Stimulated activated CD8-positive, alpha-beta memory T cell treated with anti-CD3 and anti-CD28 coated beads, Interleukin-12 subunit alpha, Interleukin-12 subunit beta, amount 100 ng/mL, for 24 hours (primary cell): ENCODE measurements around the gene DNAAF8.

Experiments
- DNase-seq: peaks from one replicate; pipeline ENCODE4 v3.0.0-alpha.2; 2020; ENCODE audit errors: extremely low read depth

DNAAF8 gene

DNA sequence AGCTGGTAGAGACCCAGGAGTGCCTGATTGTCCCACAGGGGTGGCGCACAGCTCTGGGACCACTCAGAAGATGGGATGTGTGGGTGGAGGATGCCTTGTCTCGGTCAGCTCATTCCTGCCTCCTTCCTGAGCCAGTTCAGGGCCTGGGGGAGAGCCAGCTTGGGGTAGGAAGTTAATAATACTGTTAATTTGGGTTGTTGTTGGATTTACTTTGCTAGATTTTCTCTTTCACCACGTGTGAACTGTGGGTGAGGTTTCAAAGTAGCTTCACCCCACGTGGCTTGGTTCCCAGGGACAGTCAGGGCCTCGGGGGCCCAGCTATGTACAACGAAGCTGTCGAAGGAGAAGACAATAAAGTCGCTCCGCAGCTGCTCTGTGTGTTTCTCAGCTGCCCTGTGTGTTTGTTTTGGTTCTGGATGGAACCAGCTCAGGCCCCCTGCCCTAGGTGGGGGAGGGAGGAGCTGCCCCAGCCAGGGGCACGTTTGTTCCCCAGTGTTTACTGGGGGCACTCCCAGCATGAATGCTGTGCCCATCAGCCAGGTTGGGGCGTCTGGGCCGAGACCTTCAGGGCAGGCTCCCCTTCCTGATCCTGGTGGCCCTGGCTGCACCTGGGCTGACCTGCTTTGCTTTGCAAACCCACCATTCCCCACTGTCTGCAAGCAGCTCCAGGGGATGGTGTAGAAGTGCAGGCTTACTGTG lies 38.7 kb upstream of the DNAAF8 start:
- DNase-seq = no peak

- no peak for DNase-seq
Observed at GRCh38 chr16:4696172-4696904, 38.0 kb upstream of the DNAAF8 start.

DNA sequence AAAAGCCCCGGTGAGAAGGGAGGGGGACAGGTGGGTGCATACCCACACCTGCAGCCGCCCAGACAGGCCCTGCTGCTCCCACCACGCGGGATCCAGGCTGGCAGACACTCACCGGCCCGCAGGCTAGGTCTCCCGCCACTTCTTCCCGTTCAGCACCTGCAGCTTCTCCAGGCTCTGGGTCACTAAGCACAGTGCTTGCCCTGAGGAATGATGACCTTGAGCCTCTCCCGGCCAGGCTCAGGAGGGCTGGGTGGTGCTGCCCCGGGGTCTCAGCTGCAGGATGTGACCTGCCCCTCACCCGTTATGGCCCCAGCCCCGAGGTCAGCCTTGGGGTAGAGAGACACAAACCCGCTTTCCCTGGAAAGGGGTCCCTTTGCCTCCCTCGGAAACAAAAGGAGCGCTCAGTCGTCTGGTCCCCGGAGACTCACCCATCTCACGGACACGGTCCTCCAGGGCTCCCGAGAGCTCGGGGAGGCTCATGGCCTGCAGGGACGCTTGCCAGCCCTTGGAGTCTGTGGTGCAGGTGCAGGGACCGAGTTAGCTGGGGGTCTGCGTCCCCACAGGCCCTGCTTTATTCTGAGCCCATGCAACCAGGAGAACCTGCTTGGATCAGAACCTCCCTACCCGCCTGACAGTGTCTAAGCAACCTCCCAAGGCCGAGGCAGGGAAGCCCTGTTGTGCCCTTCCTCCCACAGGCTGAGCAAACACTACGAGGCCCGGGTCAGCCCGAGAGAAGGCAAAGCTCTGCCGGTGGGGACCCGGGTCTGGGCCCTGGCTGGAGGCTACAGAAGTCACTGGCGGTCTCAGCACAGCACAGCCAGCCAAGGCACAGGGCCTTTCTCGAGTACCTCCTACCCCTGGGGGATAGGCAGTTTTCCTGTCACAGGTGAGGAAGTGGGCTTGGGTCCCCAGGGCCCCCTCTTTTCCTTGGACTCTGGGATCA lies 37.2 kb upstream of the DNAAF8 start:
- DNase-seq = no peak

DNA sequence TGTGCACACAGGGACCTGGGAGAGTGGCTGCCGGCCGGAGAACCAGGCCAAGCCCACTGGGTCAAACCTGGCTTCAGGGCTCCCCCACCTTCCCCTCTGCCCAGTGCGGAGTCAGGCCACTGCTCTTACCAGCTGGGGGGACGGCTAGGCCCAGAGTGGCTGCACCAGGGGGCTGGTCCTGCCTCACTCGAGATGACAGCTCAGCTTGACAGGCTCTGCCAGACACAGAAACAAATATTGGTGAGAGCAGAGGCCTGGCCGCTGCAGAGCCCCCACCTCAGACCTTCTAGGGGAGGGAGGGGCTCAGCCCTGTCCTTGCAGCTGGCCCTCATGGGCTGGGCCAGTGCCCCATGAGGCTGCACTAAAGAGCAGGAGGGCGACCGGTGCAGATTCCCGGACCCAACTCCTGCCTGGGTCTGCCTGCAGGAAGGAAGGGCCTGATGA lies 36.5 kb upstream of the DNAAF8 start:
- DNase-seq = no peak

DNA sequence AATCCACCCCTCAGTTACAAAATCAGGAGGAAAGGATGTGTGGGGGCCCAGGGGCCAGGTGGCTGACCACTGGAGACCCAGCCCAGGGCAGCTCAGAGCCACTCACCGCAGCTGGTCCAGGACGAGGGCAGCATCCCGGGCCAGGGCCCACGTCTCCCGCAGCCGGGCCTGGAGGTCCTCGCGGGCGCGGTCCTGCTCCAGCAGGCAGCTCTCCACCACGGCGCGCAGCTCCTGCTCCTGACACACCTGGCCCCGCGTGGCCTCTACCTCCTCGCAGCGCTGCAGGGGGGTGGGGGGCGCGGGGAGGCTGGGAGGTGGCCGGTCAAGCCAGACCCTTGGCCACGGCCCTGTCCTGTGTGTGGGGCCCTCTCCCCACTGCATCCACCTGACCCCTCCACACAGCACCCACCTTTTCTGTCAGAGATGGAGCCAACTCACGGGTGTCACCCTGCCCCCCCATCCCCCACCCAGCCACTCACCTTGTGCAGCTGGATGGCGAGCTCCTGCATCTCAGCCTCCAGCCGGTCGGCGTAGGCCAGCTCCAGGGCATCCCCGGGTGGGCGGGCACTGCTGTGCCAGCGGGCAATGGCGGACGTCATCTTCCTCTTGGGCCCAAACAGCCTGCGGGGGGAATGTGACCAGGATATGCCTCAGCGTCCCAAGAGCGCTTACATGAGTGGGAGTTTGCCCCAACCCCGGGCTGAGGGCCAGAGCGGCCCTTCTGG lies 35.9 kb upstream of the DNAAF8 start:
- DNase-seq = no peak

GRCh38 chr16:4699046-4699556 lies 35.2 kb upstream of the DNAAF8 start:
- DNase-seq = no peak

DNA sequence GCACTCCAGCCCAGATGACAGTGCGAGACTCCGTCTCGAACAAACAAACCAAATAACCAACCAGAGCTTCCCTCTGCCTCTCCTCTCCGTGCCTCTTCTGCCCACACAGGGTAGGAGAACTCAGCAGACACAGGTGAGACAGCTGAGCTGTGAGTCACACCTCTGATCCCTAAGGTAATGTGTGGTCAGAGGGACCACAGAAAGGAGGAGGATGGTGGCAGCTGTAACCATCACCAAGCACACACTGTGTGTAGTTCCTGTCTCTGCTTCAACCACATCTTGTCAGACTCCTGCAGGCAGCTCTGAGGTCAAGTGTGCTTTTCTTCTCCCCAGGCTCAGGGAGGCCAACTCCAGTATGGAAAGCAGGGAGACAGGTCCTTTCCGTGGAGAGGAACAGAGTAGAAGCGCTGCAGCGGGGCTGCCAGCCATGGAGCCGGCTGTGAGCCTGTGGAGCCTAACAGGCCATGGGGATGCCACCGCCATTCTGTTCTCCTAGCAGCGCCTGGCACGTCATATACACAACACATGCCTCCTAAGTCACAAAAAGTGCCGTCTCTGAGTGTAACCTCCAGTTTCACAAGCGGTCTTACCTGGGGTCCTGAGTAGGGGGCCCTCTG lies 33.8 kb upstream of the DNAAF8 start:
- no peak for DNase-seq

GRCh38 chr16:4700997-4701743 lies 33.2 kb upstream of the DNAAF8 start:
- no peak for DNase-seq

DNA sequence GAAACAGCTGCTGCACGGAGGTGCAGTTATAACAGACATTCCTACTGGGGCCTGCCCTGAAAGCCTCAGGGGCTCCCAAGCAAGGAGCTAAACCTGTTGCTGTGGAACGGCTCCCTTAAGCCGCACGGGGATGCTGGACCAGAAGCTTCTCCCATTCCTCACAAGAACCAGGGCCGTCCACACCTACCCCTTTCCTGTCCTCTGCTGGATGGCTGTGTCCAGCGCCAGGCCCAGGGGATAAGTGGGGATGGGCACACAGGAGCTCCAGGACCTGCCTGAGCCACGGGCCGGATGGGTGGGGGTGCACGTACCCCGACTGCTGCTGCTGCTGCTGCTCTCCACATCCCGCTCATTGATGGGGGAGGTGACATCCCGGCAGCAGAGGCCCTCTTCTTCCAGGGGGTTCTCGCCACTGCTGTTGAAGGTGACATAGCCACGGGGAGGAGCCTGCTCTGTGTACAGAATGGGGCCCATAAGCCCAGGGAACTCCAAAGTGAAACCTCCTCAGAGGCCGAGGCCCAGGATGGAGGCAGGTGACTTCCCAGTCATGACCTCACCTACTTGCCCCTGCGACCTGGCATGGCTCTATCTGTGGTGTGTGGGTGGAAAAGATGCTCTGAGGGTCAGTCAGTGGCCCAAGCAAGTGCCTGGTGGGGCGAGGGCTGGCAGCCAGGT lies 32.4 kb upstream of the DNAAF8 start:
- no peak for DNase-seq

GRCh38 chr16:4702466-4702808 lies 31.9 kb upstream of the DNAAF8 start:
- DNase-seq = no peak

DNA sequence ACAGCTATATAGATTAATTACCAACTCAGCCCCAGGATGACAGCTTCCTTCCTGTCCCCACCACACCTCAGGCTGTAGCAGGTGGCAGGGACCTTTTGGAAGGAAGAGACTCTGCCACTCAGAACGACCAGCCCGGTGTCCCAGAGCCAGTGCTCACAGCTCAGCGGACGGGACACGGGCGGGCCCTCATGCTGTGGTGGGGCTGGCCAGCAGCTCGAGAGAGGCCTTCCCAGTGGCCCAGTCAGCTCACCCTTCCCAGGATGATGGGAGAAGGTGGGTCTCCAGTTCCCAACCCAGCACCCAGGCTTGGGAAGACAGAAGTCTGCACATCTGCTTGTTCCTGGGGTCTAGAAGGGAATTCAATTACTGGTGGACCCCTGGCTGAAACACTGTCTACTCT lies 30.4 kb upstream of the DNAAF8 start:
- no peak for DNase-seq

DNA sequence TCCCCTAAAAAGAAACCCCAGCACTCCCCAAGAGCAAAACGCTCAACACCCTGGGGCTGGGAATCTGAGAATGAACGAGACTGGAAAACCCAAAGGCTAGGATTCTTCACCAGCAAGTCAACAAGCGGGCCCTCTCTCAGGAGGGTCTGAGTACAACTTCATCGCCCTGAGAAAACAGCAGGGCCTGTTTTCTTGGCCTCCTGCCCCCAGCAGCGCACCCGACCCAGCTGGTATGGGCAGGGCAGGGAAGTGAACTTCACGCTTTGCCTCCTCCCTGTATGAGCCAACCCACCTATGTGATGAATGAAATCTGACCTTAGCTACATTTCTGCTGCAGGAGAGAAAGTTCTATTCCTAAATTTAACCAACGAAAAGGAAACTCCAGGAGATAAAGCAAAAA lies 29.8 kb upstream of the DNAAF8 start:
- no peak for DNase-seq

GRCh38 chr16:4704913-4705312 lies 29.4 kb upstream of the DNAAF8 start:
- no peak for DNase-seq

DNA sequence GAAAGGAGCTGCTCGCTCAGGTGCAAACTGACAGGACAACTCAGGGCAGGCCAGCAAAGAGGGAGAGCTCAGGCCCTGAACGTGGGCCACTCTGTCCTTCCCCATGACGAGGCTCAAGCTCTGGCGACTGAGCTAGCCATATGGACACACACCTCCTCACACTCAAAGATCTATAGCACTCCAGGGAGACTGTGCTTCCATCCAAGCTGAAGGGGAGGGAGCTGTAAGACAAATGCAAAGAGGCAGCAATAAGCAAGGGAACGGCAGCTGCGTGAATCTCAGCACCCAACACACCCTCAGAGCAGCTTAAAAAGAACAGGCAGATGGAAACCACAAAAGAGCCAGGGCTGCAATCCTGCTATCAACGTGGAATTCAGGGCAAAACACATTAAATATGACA lies 27.5 kb upstream of the DNAAF8 start:
- DNase-seq = no peak

DNA sequence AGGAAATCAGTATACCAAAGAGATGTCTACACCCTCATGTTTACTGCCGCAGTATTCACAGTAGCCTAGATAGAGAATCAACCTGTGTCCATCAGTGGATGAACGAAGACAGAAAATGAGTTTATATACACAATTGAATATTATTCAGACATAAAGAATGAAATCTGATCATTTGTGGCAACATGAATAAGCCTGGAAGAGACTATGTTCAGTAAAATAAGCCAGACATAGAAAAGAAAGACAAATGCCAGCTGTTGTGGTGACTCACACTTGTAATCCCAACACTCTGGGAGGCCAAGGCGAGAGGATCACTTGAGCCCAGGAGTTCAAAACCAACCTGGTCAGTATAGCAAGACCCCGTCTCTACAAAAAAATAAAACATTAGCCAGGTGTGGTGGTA lies 24.9 kb upstream of the DNAAF8 start:
- no peak for DNase-seq

- no peak for DNase-seq
Observed at GRCh38 chr16:4713663-4714501, 20.5 kb upstream of the DNAAF8 start.

DNA sequence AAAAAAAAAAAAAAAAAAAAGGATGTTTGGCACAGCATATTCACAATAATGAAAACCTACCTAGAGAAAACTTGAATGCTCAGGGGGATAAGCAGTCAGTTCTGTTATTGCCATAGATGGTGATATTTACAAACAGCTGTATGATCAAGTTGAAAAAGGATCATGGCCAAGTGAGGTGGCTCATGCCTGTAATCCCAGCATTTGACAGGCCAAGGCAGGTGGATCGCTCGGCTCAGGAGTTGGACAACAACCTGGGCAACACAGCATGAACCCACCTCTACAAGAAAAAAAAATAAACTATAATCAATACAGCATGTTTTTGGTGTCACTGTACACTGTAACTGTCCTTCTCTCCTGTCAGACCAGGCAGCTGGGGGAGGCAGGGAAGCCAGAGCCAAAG lies 19.3 kb upstream of the DNAAF8 start:
- no peak for DNase-seq

- DNase-seq = no peak
Observed at GRCh38 chr16:4718466-4718865, 15.9 kb upstream of the DNAAF8 start.
